HepG2 (cell line): ENCODE data around the gene COL18A1. TPM values are rescaled to one million over a fixed set of nuclear protein-coding genes. Genes with fewer than 3 reads are reported as not detected.

Source experiments
- CREB1 ChIP-seq, 2 experiments: fragments of 450-650 bp in 1 of 2; IDR thresholded peaks; 2 replicates each; pipeline ENCODE4 v1.6.1; 2016 to 2017; ENCODE audit warnings: control low read depth in 1 of 2, mild to moderate bottlenecking in 1 of 2, missing compliant biosample characterization in 1 of 2, missing genetic modification characterization in 1 of 2
- KLF11 ChIP-seq: IDR thresholded peaks from 2 replicates; pipeline ENCODE4 v1.6.1; 2016; ENCODE audit warnings: missing compliant biosample characterization
- MED1 ChIP-seq: sonication (generic); formaldehyde crosslinking; IDR thresholded peaks from 2 replicates; pipeline ENCODE4 v1.4.0; 2020; ENCODE audit warnings: missing genetic modification reagents
- STAG1 ChIP-seq: sonication (generic); formaldehyde crosslinking; IDR thresholded peaks from 2 replicates; pipeline ENCODE4 v1.4.0; 2020; ENCODE audit warnings: missing genetic modification reagents
- polyA plus RNA-seq, 8 experiments: library from polyadenylated mRNA; depleted of rRNA in 3 of 8; stranded (reverse) in 7 of 8; unstranded in 1 of 8; fragments of >200 nt; fragmentation: Illumina TruSeq in 4 of 8; extraction: Trizol in 4 of 8; gene quantifications; 2 replicates each; pipeline versions ENCODE4 v1.2.1 to v1.2.3, GENCODE V29; 2011 to 2016; ENCODE audit warnings: low read depth in 4 of 8, missing spikeins in 1 of 8, mixed read lengths in 1 of 8; ENCODE audit not compliant: insufficient read depth in 1 of 8
- total RNA-seq, 5 experiments: library from RNA; depleted of rRNA; stranded (reverse); fragments of >200 nt; fragmentation: Illumina TruSeq; extraction: Trizol; gene quantifications; 2 replicates each; pipeline ENCODE4 v1.2.3, GENCODE V29; 2016; ENCODE audit warnings: low read depth in 1 of 5
- TF ChIP-seq, protein P1 (sequence below): sonication (generic); formaldehyde crosslinking; IDR thresholded peaks from 2 replicates; pipeline ENCODE4 v1.5.0; 2020; ENCODE audit warnings: mild to moderate bottlenecking, missing genetic modification reagents, moderate library complexity
- TF ChIP-seq, protein P2 (sequence below): sonication (generic); formaldehyde crosslinking; IDR thresholded peaks from one replicate; pipeline ENCODE4 v1.5.1; 2020; ENCODE audit warnings: mild to moderate bottlenecking, missing genetic modification reagents; ENCODE audit errors: not compliant biosample characterization

The COL18A1 gene
- total and polyA plus RNA-seq, 2 of the 13 experiments (the other 11 are each of a cell fraction or from before 2014, with no cell fraction given): 79.0 to 102 TPM

DNA sequence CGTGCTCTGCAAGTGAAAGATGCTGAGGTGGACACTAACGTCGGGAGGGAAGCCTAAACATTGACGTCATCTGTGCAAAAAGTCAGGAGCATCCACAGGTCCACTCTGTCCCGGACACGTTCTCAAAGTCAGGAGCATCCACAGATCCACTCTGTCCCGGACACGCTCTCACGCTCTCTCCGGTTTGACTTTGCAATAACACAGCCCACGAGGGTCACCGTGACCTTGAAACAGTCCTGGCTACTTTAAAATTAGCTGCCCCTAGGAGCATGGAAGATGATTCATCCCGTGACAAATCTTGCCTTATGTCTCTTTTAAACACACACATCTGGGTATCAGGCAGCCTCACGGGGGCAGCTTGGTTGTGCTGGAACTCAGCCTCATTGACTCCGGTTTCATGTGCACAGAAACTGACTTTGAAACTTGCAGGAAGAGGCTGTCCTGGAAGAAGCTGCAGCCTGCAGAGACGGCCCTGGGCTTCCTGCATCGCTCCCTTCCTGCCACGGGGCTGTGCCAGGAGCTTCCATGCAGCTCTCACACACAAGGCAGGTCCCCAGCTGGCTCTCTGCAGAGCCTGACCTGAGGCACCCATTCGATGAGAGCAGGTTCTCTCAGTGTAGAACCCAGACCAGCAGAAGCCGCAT lies 18.1 kb upstream of the COL18A1 start (continued):
- 0 out of 2 replicates have a peak, but pooled peaks have one; percentile 13 for TF ChIP-seq MED1 (CRISPR knock-in tag)
- peak; percentile 64 for TF ChIP-seq CREB1 (IDR thresholded peaks at IDR 0.05)
- TF ChIP-seq CREB1 (CRISPR knock-in tag; IDR thresholded peaks at IDR 0.05): no peak
- TF ChIP-seq, protein P1, sequence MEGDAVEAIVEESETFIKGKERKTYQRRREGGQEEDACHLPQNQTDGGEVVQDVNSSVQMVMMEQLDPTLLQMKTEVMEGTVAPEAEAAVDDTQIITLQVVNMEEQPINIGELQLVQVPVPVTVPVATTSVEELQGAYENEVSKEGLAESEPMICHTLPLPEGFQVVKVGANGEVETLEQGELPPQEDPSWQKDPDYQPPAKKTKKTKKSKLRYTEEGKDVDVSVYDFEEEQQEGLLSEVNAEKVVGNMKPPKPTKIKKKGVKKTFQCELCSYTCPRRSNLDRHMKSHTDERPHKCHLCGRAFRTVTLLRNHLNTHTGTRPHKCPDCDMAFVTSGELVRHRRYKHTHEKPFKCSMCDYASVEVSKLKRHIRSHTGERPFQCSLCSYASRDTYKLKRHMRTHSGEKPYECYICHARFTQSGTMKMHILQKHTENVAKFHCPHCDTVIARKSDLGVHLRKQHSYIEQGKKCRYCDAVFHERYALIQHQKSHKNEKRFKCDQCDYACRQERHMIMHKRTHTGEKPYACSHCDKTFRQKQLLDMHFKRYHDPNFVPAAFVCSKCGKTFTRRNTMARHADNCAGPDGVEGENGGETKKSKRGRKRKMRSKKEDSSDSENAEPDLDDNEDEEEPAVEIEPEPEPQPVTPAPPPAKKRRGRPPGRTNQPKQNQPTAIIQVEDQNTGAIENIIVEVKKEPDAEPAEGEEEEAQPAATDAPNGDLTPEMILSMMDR (CRISPR knock-in tag): peak; percentile 53
- TF ChIP-seq, protein P2, sequence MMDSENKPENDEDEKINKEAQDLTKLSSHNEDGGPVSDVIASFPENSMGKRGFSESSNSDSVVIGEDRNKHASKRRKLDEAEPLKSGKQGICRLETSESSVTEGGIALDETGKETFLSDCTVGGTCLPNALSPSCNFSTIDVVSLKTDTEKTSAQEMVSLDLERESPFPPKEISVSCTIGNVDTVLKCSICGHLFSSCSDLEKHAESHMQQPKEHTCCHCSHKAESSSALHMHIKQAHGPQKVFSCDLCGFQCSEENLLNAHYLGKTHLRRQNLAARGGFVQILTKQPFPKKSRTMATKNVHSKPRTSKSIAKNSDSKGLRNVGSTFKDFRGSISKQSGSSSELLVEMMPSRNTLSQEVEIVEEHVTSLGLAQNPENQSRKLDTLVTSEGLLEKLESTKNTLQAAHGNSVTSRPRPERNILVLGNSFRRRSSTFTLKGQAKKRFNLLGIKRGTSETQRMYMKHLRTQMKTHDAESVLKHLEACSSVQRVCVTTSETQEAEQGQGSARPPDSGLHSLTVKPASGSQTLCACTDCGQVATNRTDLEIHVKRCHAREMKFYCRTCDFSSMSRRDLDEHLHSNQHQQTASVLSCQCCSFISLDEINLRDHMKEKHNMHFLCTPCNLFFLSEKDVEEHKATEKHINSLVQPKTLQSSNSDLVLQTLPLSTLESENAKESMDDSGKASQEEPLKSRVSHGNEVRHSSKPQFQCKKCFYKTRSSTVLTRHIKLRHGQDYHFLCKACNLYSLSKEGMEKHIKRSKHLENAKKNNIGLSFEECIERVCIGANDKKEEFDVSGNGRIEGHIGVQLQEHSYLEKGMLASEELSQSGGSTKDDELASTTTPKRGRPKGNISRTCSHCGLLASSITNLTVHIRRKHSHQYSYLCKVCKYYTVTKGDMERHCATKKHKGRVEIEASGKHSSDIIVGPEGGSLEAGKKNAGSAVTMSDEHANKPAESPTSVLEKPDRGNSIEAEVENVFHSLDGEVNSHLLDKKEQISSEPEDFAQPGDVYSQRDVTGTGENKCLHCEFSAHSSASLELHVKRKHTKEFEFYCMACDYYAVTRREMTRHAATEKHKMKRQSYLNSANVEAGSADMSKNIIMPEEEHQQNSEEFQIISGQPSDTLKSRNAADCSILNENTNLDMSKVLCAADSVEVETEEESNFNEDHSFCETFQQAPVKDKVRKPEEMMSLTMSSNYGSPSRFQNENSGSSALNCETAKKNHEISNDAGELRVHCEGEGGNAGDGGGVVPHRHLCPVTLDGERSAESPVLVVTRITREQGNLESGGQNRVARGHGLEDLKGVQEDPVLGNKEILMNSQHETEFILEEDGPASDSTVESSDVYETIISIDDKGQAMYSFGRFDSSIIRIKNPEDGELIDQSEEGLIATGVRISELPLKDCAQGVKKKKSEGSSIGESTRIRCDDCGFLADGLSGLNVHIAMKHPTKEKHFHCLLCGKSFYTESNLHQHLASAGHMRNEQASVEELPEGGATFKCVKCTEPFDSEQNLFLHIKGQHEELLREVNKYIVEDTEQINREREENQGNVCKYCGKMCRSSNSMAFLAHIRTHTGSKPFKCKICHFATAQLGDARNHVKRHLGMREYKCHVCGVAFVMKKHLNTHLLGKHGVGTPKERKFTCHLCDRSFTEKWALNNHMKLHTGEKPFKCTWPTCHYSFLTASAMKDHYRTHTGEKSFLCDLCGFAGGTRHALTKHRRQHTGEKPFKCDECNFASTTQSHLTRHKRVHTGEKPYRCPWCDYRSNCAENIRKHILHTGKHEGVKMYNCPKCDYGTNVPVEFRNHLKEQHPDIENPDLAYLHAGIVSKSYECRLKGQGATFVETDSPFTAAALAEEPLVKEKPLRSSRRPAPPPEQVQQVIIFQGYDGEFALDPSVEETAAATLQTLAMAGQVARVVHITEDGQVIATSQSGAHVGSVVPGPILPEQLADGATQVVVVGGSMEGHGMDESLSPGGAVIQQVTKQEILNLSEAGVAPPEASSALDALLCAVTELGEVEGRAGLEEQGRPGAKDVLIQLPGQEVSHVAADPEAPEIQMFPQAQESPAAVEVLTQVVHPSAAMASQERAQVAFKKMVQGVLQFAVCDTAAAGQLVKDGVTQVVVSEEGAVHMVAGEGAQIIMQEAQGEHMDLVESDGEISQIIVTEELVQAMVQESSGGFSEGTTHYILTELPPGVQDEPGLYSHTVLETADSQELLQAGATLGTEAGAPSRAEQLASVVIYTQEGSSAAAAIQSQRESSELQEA (CRISPR knock-in tag): peak; percentile 48
- TF ChIP-seq STAG1: peak; percentile 58
- TF ChIP-seq KLF11 (CRISPR knock-in tag): no peak
- TF ChIP-seq, all 625 proteins: peak for 9
